Gastrocnemius medialis (tissue), 4 donors: ENCODE data around the gene MAPK11. TPM values are rescaled to one million over a fixed set of nuclear protein-coding genes. Genes with fewer than 3 reads are reported as not detected.
A peak's percentile ranks its signal among the peaks of the same experiment; 100 is the strongest.

Experiments
- ATAC-seq, 2 donors: fragments of 150-250 bp; one replicate each; pipeline ENCODE4 v1.9.1; 2016
- DNase-seq, 2 donors: peaks; one replicate each; pipeline ENCODE4 v3.0.0-alpha.2; 2019
- H3K27ac ChIP-seq, 4 donors: fragments of 200-600 bp; sonication (generic); 1 replicate in 1 of 4; 2 replicates in 3 of 4; pipeline ENCODE4 v1.5.1; 2016 to 2018; ENCODE audit warnings: mild to moderate bottlenecking in 2 of 4, moderate library complexity in 1 of 4
- H3K27me3 ChIP-seq, 3 donors: fragments of 200-600 bp; sonication (generic) in 2 of 3; 1 replicate in 1 of 3; 2 replicates in 2 of 3; pipeline versions ENCODE4 v1.5.1 to v1.6.0; 2016 to 2019; ENCODE audit warnings: mild to moderate bottlenecking in 1 of 3, moderate library complexity in 1 of 3
- H3K36me3 ChIP-seq, 2 donors: fragments of 200-600 bp; sonication (generic) in 1 of 2; one replicate each; pipeline ENCODE4 v1.5.1; 2017 to 2018
- H3K4me1 ChIP-seq, 2 donors: fragments of 200-600 bp; sonication (generic) in 1 of 2; one replicate each; pipeline ENCODE4 v1.5.1; 2016 to 2017; ENCODE audit warnings: mild to moderate bottlenecking in 2 of 2
- H3K4me3 ChIP-seq, 4 donors: fragments of 200-600 bp; sonication (generic) in 3 of 4; 1 replicate in 1 of 4; 2 replicates in 3 of 4; pipeline ENCODE4 v1.5.1; 2016 to 2019; ENCODE audit warnings: mild to moderate bottlenecking in 2 of 4
- H3K9me3 ChIP-seq, 3 donors: fragments of 200-600 bp; sonication (generic) in 2 of 3; 1 replicate in 1 of 3; 2 replicates in 2 of 3; pipeline ENCODE4 v1.5.1; 2016 to 2019
- CTCF ChIP-seq, 5 experiments: fragments of 450-650 bp in 3 of 5; fragments of 200-600 bp in 2 of 5; sonication (generic) in 2 of 5; IDR thresholded peaks in 4 of 5; conservative IDR thresholded peaks in 1 of 5; 1 replicate in 4 of 5; 2 replicates in 1 of 5; pipeline ENCODE4 v1.5.1; 2016 to 2019; ENCODE audit warnings: antibody characterized with exemption in 5 of 5, mild to moderate bottlenecking in 3 of 5, moderate library complexity in 3 of 5
- POLR2A ChIP-seq, 2 donors: fragments of 450-650 bp; IDR thresholded peaks; one replicate each; pipeline ENCODE4 v1.6.1; 2017; ENCODE audit warnings: antibody characterized with exemption in 2 of 2, mild to moderate bottlenecking in 2 of 2, moderate library complexity in 2 of 2
- in situ Hi-C, 4 donors: fragments of 200-750 bp; cut with MboI; loops; one replicate each; pipeline versions ENCODE4 v1.15.0 to v1.8.0; 2017; ENCODE audit warnings: low sequenced_read_pairs in 4 of 4
- intact Hi-C: fragments of 100-400 bp; cut with DNase I; formaldehyde crosslinking; loops from one replicate; pipeline ENCODE4 v1.15.1; 2023; ENCODE audit warnings: low total_unique reads
- total RNA-seq, 4 donors: library from RNA; depleted of rRNA; stranded (reverse); fragments of >200 nt; gene quantifications; one replicate each; pipeline versions ENCODE4 v1.1.0 to v1.2.3, GENCODE V29; 2016

MAPK11 gene
- total RNA-seq, 4 donors from 2014 or later: 1.8 to 4.2 (median 3.4) TPM

DNA sequence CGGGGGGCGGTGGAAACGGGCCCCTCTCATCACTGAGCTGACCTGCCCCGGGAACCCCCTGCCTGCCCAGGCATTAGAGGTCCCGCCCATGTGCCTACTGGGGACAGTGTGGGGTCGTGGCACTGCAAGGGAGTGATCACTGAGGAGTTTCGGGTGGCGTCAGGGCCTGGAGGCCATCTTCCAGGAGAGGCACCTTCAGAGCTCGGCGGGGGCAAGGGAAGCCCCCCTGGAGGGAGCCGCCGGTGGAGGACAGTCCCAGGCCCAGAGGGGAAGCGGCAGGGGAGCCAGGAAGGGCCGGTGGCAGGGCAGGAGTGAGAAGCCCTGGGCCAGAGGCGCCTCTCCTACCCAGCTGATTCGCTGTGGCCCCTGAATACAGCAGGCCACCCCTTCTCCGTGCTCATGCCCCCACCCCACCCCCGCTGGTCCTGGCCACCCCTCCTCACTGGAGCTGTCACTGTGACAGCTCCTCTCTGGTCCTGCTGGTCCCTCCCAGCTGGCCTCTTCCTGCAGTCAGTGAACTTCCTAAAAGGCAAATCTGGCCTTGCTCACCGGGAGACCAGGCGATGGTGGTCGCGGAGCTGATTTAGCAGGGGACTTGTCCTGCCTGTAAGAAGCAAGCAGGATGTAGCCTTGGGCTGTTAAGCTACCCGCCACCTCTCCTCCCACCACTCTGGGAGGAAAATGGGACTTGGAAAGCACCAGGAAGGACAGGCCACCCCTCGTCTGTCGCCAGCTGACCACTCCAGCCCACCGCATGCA lies 2.0 kb upstream of the MAPK11 start:
- Histone ChIP-seq H3K27me3 (peaks cover 4 to 12% (median 9%) of the 10 kb centered on the region in 3 donors), H3K4me1 (peaks cover 22 to 37% of the 10 kb centered on the region in 2 donors), H3K27ac (no peak overlapping the region), H3K4me3 (peak overlapping the region in 2 of 4 donors; percentile 58), H3K36me3 (no peaks in the 10 kb centered on the region), H3K9me3 (no peaks in the 10 kb centered on the region)
- TF ChIP-seq CTCF (IDR thresholded peaks at IDR 0.05 in 4 of 5, conservative IDR thresholded peaks at IDR 0.05 in 1 of 5): no peak
- ATAC-seq: no peak
- in situ Hi-C loops: loop anchor here in 2 of 4 donors (10.0 kb wide), 1 partner anchor 53 kb away; the partner anchor contains the start of gene DENND6B (in 2 of the 2)
- intact Hi-C loops: no loop called here
- DNase-seq: no peak

DNA sequence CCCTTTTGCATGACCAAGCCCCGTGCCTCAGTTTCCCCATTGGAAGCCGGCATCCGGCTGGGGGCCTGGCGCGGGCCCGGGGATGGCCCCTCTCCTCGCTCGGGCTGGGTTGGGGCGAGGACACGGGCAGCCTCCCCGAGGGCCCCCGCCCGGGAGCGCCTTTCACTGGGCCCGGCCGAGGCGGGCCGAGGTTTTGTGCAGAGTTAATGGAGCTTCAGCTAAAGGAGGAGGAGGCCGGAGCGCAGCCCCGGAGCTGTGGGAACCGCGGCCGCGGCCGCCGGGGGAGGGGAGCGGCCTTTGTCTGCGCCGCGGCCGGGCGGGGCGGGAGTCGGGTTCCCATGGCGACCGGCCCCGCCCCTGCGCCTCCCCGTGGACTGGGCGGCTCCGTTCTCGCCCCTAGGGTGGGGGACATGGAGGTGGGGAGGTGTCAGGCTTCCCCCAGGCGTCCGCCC lies 1.4 kb upstream of the MAPK11 start:
- Histone ChIP-seq H3K9me3 (no peaks in the 10 kb centered on the region), H3K4me3 (peak overlapping the region; percentile 37 to 77 (median 58)), H3K36me3 (no peaks in the 10 kb centered on the region), H3K4me1 (peaks cover 22 to 42% of the 10 kb centered on the region in 2 donors), H3K27ac (no peak overlapping the region), H3K27me3 (peaks cover 4 to 12% (median 9%) of the 10 kb centered on the region in 3 donors)
- DNase-seq (no peak), ATAC-seq (peak in 1 of 2 donors; percentile 19)
- intact Hi-C loops (loop anchor here (2.0 kb wide), 1 partner anchor 27 kb away; the partner anchor contains the start of gene TUBGCP6), in situ Hi-C loops (loop anchor here in 2 of 4 donors (10.0 kb wide), 1 partner anchor 53 kb away; the partner anchor contains the start of gene DENND6B (in 2 of the 2))
- TF ChIP-seq POLR2A (IDR thresholded peaks at IDR 0.05) (no peak), CTCF (IDR thresholded peaks at IDR 0.05 in 4 of 5, conservative IDR thresholded peaks at IDR 0.05 in 1 of 5) (peak in 1 of 5 experiments; percentile 26)

- in situ Hi-C loops: loop anchor here in 2 of 4 donors (10.0 kb wide), 1 partner anchor 54 kb away; the partner anchor contains the start of gene DENND6B (in 2 of the 2)
- H3K27ac ChIP-seq: peak overlapping the region in 3 of 4 donors; percentile 51 to 64 (median 51)
- H3K9me3 ChIP-seq: no peaks in the 10 kb centered on the region
- ATAC-seq: peak; percentile 36 to 38
- intact Hi-C loops: loop anchor here (2.0 kb wide), 1 partner anchor 26 kb away; the partner anchor contains the start of gene TUBGCP6
- TF ChIP-seq POLR2A (IDR thresholded peaks at IDR 0.05) (no peak), CTCF (IDR thresholded peaks at IDR 0.05 in 4 of 5, conservative IDR thresholded peaks at IDR 0.05 in 1 of 5) (no peak)
- peaks cover 22 to 42% of the 10 kb centered on the region in 2 donors for H3K4me1 ChIP-seq
- H3K27me3 ChIP-seq: peaks cover 4 to 12% (median 9%) of the 10 kb centered on the region in 3 donors
- peak in 1 of 2 donors; percentile 53 for DNase-seq
- H3K4me3 ChIP-seq: peak overlapping the region; percentile 37 to 77 (median 58)
- H3K36me3 ChIP-seq: no peaks in the 10 kb centered on the region
Measured at GRCh38 chr22:50270666-50271394, 650 bp upstream of the MAPK11 start.

DNA sequence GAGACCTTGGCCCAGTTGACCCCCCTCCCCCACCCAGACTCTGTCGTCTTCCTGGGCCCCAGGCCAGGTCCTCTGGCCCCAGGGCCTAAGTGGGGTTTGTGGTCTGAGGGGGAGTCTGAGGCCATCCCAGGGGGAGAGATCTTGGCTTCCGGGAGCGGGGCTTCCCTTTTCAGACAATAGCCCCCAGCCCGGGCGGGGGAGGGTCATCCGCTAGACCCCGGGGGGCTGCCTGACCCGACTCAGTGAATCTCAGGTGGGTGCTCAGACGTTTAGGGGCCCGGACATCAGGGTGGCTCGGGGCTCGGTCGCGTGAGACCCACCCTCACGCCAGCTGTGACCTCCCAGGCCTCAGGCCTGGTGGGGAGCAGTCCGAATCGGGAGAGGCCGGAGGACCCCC lies 609 bp downstream of the MAPK11 start:
- H3K27me3 ChIP-seq: peaks cover 4 to 12% (median 9%) of the 10 kb centered on the region in 3 donors
- ATAC-seq: no peak
- no peaks in the 10 kb centered on the region for H3K9me3 ChIP-seq
- no peak for DNase-seq
- H3K36me3 ChIP-seq: no peaks in the 10 kb centered on the region
- peak overlapping the region; percentile 44 to 63 (median 60) for H3K4me3 ChIP-seq
- intact Hi-C loops (no loop called here), in situ Hi-C loops (no loop called here)
- TF ChIP-seq POLR2A (IDR thresholded peaks at IDR 0.05): no peak
- TF ChIP-seq CTCF (IDR thresholded peaks at IDR 0.05 in 4 of 5, conservative IDR thresholded peaks at IDR 0.05 in 1 of 5): no peak
- H3K4me1 ChIP-seq: peaks cover 22 to 42% of the 10 kb centered on the region in 2 donors
- peak overlapping the region in 3 of 4 donors; percentile 41 to 62 (median 60) for H3K27ac ChIP-seq
